ENCODE results near the gene RNF166. TPM values are rescaled to one million over a fixed set of nuclear protein-coding genes. Genes with fewer than 3 reads are reported as not detected.

Gene RNF166
- total RNA-seq, 4 donors from 2014 or later, result 23.3 to 33.5 (median 27.5) TPM

GRCh38 chr16:88723911-88724310 is 17.7 kb upstream of the RNF166 start:
- H3K27ac ChIP-seq (replicated peaks in 1 of 4), result no peak overlapping the region
- no peaks in the 10 kb centered on the region for H3K9me3 ChIP-seq
- H3K27me3 ChIP-seq, result no peaks in the 10 kb centered on the region
- peaks cover 0 to 11% (median 8%) of the 10 kb centered on the region in 4 donors for H3K4me1 ChIP-seq
- TF ChIP-seq POLR2AphosphoS5 (IDR thresholded peaks at IDR 0.05), result no peak
- no peak for DNase-seq (ENCODE audit: extremely low spot score)
- intact Hi-C loops (cut with DNase I), result no loop called here
- H3K36me3 ChIP-seq, result peaks cover 92 to 94% (median 93%) of the 10 kb centered on the region in 4 donors
- no peak overlapping the region for H3K4me3 ChIP-seq
- WGBS, result 90% methylated on average over 17 of the region's 17 CpGs

GRCh38 chr16:88723507-88723887 is 17.3 kb upstream of the RNF166 start:
- DNase-seq (ENCODE audit: extremely low spot score), result no peak
- 90% methylated on average over 2 of the region's 8 CpGs for WGBS
- H3K4me3 ChIP-seq, result no peak overlapping the region
- peaks cover 0 to 11% (median 8%) of the 10 kb centered on the region in 4 donors for H3K4me1 ChIP-seq
- H3K27ac ChIP-seq (replicated peaks in 1 of 4), result no peak overlapping the region
- intact Hi-C loops (cut with DNase I), result no loop called here
- H3K9me3 ChIP-seq, result no peaks in the 10 kb centered on the region
- peaks cover 95 to 98% (median 97%) of the 10 kb centered on the region in 4 donors for H3K36me3 ChIP-seq
- no peaks in the 10 kb centered on the region for H3K27me3 ChIP-seq
- TF ChIP-seq POLR2AphosphoS5 (IDR thresholded peaks at IDR 0.05) (no peak), POLR2A (IDR thresholded peaks at IDR 0.05; ENCODE audit: low read depth) (no peak), CTCF (IDR thresholded peaks at IDR 0.05) (no peak), EP300 (IDR thresholded peaks at IDR 0.05) (no peak)

GRCh38 chr16:88722784-88723506 is 16.7 kb upstream of the RNF166 start:
- Histone ChIP-seq H3K9me3 (no peaks in the 10 kb centered on the region), H3K4me3 (no peak overlapping the region), H3K27ac (replicated peaks in 1 of 4) (no peak overlapping the region), H3K36me3 (peaks cover 98 to 100% (median 100%) of the 10 kb centered on the region in 4 donors), H3K4me1 (peaks cover 0 to 11% (median 8%) of the 10 kb centered on the region in 4 donors), H3K27me3 (no peaks in the 10 kb centered on the region)
- 87% methylated on average over 15 of the region's 39 CpGs for WGBS
- TF ChIP-seq POLR2AphosphoS5 (IDR thresholded peaks at IDR 0.05), result no peak
- TF ChIP-seq POLR2A (IDR thresholded peaks at IDR 0.05; ENCODE audit: low read depth), result no peak
- no peak for TF ChIP-seq CTCF (IDR thresholded peaks at IDR 0.05)
- no peak for TF ChIP-seq EP300 (IDR thresholded peaks at IDR 0.05)
- intact Hi-C loops (cut with DNase I), result no loop called here
- no peak for DNase-seq (ENCODE audit: extremely low spot score)

- WGBS, result 96% methylated on average over 31 of the region's 61 CpGs
- H3K27ac ChIP-seq (replicated peaks in 1 of 4), result no peak overlapping the region
- H3K9me3 ChIP-seq, result no peaks in the 10 kb centered on the region
- H3K4me3 ChIP-seq, result no peak overlapping the region
- TF ChIP-seq CTCF (IDR thresholded peaks at IDR 0.05) (no peak), EP300 (IDR thresholded peaks at IDR 0.05) (no peak), POLR2A (IDR thresholded peaks at IDR 0.05; ENCODE audit: low read depth) (no peak), POLR2AphosphoS5 (IDR thresholded peaks at IDR 0.05) (no peak)
- DNase-seq (ENCODE audit: extremely low spot score), result no peak
- intact Hi-C loops (cut with DNase I), result no loop called here
- no peaks in the 10 kb centered on the region for H3K27me3 ChIP-seq
- H3K36me3 ChIP-seq, result peaks cover 98 to 100% (median 100%) of the 10 kb centered on the region in 4 donors
- peaks cover 0 to 11% (median 8%) of the 10 kb centered on the region in 4 donors for H3K4me1 ChIP-seq
Measured at GRCh38 chr16:88721815-88722755, 15.9 kb upstream of the RNF166 start.

GRCh38 chr16:88721236-88721635 is 15.0 kb upstream of the RNF166 start:
- no peak overlapping the region for H3K27ac ChIP-seq (replicated peaks in 1 of 4)
- no peak for TF ChIP-seq CTCF (IDR thresholded peaks at IDR 0.05)
- TF ChIP-seq POLR2A (IDR thresholded peaks at IDR 0.05; ENCODE audit: low read depth), result no peak
- TF ChIP-seq POLR2AphosphoS5 (IDR thresholded peaks at IDR 0.05), result no peak
- no peak for TF ChIP-seq EP300 (IDR thresholded peaks at IDR 0.05)
- 97% methylated on average over 16 of the region's 17 CpGs for WGBS
- H3K4me3 ChIP-seq, result no peak overlapping the region
- no peaks in the 10 kb centered on the region for H3K27me3 ChIP-seq
- no peak for DNase-seq (ENCODE audit: extremely low spot score)
- H3K4me1 ChIP-seq, result peaks cover 0 to 11% (median 8%) of the 10 kb centered on the region in 4 donors
- peaks cover 98 to 100% (median 100%) of the 10 kb centered on the region in 4 donors for H3K36me3 ChIP-seq
- no peaks in the 10 kb centered on the region for H3K9me3 ChIP-seq
- intact Hi-C loops (cut with DNase I), result no loop called here

Data from esophagus muscularis mucosa (tissue), 4 donors.